ENCODE data around the gene LMOD1.
"Not testable (repeated sequence)": the region's sequence is repeated elsewhere in the genome, so short reads cannot be mapped to it uniquely, and the experiment has no call there.

LMOD1 gene

DNA sequence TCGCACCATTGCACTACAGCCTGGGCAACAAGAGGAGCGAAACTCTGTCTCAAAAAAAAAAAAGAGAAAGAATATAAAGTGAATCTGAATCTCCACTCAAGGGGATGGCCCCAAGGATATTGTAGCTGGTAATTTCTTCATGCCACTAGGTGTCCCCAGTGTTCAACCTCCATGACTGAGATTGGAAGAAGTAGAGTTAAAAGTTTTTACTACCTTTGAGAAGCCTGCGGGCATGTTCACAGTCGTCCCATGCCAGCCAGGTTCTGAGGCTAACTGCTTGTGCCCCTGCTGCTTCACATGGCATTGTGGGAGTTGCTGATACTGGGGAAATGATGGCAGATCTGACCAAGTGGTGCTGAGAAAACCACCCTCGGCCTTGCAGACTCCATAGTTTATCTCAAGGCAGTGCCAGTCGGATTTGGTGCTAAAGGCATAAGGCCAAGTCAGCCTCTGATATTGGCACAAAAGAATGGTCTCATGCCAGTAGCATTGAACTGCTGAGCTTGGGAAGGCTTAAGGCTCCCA, 68.4 kb downstream of the LMOD1 start:
- in situ Hi-C loops (cut with HindIII; ENCODE audit: low sequenced_read_pairs), result no loop called here

DNA sequence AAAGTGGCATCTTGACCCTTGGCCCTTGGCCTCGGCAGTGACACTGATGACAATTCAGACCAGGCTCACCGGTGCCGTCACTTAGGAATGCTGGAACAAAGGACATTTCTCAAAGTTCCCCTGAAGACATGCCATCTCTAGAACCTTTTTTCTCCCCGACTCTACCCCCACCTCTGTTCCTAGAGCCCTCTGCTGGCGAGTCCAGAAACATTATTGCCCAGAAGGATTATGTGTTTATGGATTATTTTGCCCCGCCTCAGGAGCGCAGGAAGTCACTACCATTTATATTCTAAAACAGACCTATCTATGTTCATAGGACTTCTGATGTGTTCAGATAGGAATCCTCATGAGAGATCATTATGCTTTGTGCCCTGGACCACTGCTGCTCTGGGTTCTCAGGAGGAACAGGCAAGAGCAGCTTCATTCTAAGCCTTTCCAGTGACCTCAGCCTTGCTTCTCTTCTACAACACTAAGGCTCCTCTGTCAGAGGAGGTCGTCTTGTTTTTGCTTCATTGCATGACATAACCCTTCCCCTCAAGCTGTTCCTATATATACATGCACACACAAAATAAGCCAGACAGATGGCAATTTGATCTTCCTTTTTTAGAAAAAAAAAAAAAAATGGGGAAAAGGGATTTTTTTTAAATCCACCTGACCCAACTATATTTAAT, 70.1 kb downstream of the LMOD1 start:
- in situ Hi-C loops (cut with HindIII; ENCODE audit: low sequenced_read_pairs), result no loop called here

DNA sequence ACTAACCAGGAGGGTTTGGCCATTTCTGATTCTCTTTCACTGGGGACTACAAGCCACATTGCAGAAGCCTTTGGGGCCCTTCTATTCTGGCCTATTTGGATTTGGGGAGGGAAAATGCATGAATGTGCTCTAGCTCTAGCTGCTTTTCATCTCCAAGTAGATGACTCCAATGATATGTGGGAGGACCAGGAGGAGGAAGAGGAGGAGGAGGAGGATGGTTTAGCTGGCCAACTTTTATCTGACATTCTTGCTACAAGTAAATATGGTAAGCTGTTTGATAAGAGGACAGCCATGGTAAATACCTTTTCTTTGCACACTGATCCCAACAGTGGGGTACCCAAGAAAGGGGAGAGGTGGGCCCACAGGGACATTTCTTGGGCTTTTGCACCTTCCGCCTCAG, 71.7 kb downstream of the LMOD1 start:
- in situ Hi-C loops (cut with HindIII; ENCODE audit: low sequenced_read_pairs), result no loop called here

DNA sequence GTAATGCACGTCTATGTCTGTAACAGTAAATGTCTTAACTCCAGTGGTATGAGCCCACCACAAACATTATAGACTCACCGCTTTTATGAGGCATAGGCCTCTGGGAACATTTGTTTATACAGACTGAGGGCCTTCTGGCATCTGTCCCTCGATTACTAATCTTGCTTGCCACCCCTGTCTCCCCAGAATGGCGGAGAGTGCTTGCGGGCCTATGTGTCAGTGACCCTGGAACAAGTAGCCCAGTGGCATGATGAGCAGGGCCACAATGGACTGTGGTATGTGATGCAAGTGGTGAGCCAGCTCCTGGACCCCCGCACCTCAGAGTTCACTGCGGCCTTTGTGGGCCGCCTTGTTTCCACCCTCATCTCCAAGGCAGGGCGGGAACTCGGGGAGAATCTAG, 76.0 kb downstream of the LMOD1 start:
- in situ Hi-C loops (cut with HindIII; ENCODE audit: low sequenced_read_pairs), result no loop called here

DNA sequence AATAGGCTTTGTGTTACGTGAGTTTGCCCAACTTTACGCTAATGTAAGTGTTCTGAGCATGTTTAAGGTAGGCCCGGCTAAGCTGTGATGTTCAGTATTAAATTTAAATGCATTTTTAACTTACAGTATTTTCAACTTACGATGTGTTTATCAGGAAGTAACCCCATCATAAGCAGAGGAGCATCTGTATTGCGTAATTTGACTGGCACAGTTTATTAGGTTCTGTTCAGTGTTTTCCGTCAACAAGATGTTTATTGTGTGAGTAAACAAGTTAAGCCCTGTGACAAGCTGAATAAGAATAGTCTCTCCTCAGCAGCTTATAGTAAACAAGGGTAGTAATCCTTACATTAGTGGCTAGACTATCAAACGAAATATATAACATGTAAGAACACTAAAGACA, 84.9 kb downstream of the LMOD1 start:
- in situ Hi-C loops (cut with HindIII; ENCODE audit: low sequenced_read_pairs), result no loop called here

DNA sequence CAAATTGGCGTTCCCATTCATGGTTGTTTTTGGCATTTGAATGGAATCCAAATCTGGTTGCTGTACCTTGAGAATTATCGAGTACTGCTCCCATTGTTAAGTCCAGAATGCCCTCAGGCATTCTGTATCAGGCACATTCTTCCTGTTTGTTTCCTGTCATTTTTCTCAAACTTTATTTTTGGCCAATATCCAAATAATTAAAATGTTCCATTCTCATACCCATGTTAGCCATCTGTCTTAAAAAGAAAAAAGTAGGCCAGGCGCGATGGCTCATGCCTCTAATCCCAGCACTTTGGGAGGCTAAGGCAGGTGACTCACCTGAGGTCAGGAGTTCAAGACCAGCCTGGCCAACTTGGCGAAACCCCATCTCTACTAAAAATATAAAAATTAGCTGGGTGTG, 86.9 kb downstream of the LMOD1 start:
- in situ Hi-C loops (cut with HindIII; ENCODE audit: low sequenced_read_pairs), result no loop called here

DNA sequence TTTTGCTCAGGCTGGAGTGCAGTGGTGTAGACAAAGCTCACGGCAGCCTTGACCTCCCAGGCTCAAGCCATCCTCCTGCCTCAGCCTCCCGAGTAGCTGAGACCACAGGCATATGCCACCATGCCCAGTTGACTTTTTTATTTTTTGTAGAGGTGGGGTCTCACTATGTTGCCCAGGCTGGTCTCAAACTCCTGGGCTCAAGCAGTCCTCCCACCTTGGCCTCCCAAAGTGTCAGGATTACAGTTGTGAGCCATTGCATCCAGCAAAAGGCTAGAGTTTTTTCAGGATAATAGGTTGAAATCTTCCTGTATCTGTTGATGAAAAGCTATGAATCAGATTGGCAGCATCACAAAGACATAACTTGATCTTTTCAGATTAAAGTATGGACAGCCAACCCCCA, 89.6 kb downstream of the LMOD1 start:
- in situ Hi-C loops (cut with HindIII; ENCODE audit: low sequenced_read_pairs), result not testable (repeated sequence)

DNA sequence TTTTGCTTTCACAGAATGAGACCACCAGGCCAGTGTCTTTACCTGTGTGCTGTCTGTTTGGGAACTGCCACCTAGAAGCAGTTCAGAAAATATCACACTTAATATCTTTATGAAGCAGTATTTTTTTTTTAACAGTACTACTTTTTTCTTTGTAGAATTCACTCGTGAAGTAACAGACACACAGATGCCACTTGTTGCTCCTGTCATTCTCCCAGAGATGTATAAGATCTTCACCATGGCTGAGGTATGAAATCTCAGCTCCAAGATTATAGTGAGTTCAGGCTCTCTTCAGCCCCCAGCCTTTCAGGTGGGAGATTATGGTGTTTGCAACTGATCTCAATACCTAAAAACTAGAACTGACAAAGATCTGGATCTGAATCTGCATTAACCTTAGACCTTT, 94.4 kb downstream of the LMOD1 start:
- in situ Hi-C loops (cut with HindIII; ENCODE audit: low sequenced_read_pairs), result no loop called here

DNA sequence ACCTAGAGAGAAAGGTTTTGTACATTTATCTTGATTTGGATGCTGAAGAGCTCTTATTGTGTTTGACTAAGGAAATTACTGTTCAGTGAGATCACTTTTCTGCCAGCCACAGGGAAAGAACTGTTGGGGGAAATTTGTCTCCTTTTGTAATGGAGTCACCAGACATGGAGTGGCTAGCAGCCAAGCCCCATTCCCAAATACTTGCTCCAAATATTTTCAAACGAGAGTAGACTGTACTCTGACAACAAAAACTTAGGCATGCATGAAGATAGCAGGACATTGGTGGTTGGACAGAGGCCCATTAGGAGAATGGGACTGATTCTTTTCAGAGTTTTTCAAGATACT, 96.3 kb downstream of the LMOD1 start:
- in situ Hi-C loops (cut with HindIII; ENCODE audit: low sequenced_read_pairs), result no loop called here

DNA sequence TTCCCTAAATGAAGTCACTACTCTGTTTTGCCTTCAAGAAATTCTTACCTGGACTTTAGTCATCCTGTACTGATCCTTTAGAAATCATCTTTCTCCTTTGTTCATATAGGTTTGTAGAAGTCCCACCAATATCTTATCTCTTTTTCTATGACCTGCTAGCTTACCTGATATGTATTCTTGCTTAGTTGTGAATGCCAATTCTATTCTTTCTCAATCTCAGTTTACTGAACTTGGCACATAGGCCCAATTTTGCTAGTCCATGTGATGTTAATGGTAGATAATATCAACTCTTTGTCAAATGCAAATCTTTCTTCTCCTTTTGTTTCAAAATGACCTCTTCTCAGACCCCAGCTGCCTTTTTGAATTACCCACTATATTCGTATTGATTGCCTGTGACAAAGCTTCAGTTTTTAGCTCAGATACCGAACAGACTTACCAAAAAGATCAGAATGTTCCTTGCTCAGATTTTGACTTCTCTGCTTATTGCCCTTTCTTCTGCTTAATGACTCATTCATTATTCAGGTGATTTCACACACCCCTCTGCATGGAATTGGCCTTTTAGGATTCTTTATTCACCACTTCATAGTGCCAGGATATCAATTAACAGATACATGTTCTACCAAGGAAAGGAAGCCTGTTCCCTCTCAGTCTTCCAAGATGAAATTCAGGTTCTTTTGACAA, 96.8 kb downstream of the LMOD1 start:
- in situ Hi-C loops (cut with HindIII; ENCODE audit: low sequenced_read_pairs), result loop anchor here (10.0 kb wide), 1 partner anchor 105 kb away; the partner anchor contains the start of gene TIMM17A

DNA sequence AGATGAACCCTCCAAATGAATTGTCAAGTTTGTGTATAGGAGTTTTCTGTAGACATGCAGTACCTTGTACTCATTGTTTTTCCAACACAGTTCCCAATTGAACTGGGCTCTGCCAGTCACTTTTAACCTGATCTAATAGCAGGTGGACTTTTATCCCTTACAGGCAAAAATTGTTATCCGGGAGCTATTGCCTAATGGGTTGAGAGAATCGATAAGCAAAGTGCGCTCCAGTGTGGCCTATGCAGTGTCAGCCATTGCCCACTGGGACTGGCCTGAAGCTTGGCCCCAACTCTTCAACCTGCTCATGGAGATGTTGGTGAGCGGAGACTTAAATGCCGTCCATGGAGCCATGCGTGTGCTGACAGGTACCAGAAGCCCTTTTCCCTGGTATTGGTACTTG, 98.1 kb downstream of the LMOD1 start:
- in situ Hi-C loops (cut with HindIII; ENCODE audit: low sequenced_read_pairs), result loop anchor here (10.0 kb wide), 1 partner anchor 107 kb away; the partner anchor contains the start of gene TIMM17A

DNA sequence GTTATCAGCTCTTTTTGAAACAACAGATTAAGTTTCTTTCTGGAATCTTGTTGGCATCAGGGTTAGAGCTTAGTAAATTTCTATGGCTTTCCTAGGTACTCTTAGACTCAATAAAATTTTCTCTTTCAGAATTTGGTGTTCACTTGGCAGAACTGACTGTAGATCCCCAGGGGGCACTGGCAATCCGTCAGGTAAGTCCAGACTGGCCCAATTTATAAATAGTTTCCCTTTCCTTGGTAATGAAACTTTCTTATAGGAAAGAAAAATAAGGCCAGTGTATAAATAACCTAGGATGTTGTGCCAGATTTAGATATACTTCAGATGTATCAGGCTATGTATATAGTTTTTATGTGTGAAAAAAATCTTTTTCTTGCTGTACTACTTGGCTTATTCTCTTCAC, 99.2 kb downstream of the LMOD1 start:
- in situ Hi-C loops (cut with HindIII; ENCODE audit: low sequenced_read_pairs), result loop anchor here (10.0 kb wide), 1 partner anchor 108 kb away; the partner anchor contains the start of gene TIMM17A
